PC-3 (cell line): ENCODE results near the gene AFF1.

Experiments used
- CTCF ChIP-seq: fragments of 300-600 bp; sonication (generic); conservative IDR thresholded peaks from 2 replicates; pipeline ENCODE4 v1.5.1; 2017; ENCODE audit warnings: antibody characterized with exemption, low read depth, mild to moderate bottlenecking, low read length
- EZH2 ChIP-seq: fragments of 300-600 bp; sonication (generic); IDR thresholded peaks from one replicate; pipeline ENCODE4 v1.6.1; 2017; ENCODE audit warnings: antibody characterized with exemption, mild to moderate bottlenecking, low read length; ENCODE audit not compliant: unreplicated experiment

GRCh38 chr4:87165892-87166291, 231.1 kb downstream of the AFF1 start:
- TF ChIP-seq CTCF (no peak), EZH2 (no peak)
